HL-60 (cell line): Measurements from ENCODE around the gene HOXD3.

Source experiments
- DNase-seq, 2 experiments: peaks; one replicate each; pipeline ENCODE4 v3.0.0-alpha.2; 2010 to 2020; ENCODE audit warnings: low read depth in 1 of 2, low spot score in 1 of 2
- H3K27ac ChIP-seq: fragments of 250-450 bp; sonication (Bioruptor Pico); replicated peaks from 2 replicates; pipeline ENCODE4 v1.5.1; 2020; ENCODE audit warnings: mild to moderate bottlenecking, moderate library complexity
- H3K27me3 ChIP-seq: fragments of 250-450 bp; sonication (Bioruptor Pico); 2 replicates; pipeline ENCODE4 v1.5.1; 2021; ENCODE audit warnings: mild to moderate bottlenecking, moderate library complexity; ENCODE audit not compliant: insufficient read depth, poor library complexity, severe bottlenecking
- H3K4me3 ChIP-seq: replicated peaks from 2 replicates; pipeline ENCODE4 v1.5.1; 2011; ENCODE audit warnings: mild to moderate bottlenecking, control low read depth, low read length; ENCODE audit not compliant: insufficient read depth
- CTCF ChIP-seq: IDR thresholded peaks from one replicate; pipeline ENCODE4 v1.5.1; 2011; ENCODE audit warnings: low read length, control low read depth, inconsistent platforms; ENCODE audit not compliant: insufficient read depth
- GABPA ChIP-seq: IDR thresholded peaks from 2 replicates; pipeline ENCODE4 v1.6.1; 2012; ENCODE audit warnings: low read depth
- POLR2AphosphoS5 ChIP-seq: IDR thresholded peaks from 2 replicates; pipeline ENCODE4 v1.6.1; 2012; ENCODE audit warnings: low read depth
- REST ChIP-seq: IDR thresholded peaks from 2 replicates; pipeline ENCODE4 v1.6.1; 2012; ENCODE audit warnings: low read depth; ENCODE audit not compliant: insufficient replicate concordance
- SPI1 ChIP-seq: IDR thresholded peaks from 2 replicates; pipeline ENCODE4 v1.6.1; 2012; ENCODE audit warnings: low read depth, mild to moderate bottlenecking, borderline replicate concordance

HOXD3 gene

GRCh38 chr2:176187899-176188773 is 31.0 kb downstream of the HOXD3 start, which contains the start of gene HOXD1:
Gene HOXD1 (plus strand): TSS chr2:176188668. CDS start chr2:176188802, 134 bp downstream.
- TF ChIP-seq SPI1 (no peak), REST (no peak), GABPA (no peak), POLR2AphosphoS5 (no peak), CTCF (no peak)
- DNase-seq, result no peak
- H3K27me3 ChIP-seq, result peaks cover 62% of the 10 kb centered on the region
- H3K27ac ChIP-seq, result no peak within 1 kb of the TSS
- 0 out of 2 replicates have a peak within 1 kb of the TSS, but pooled peaks have one; percentile 9 for H3K4me3 ChIP-seq

DNA sequence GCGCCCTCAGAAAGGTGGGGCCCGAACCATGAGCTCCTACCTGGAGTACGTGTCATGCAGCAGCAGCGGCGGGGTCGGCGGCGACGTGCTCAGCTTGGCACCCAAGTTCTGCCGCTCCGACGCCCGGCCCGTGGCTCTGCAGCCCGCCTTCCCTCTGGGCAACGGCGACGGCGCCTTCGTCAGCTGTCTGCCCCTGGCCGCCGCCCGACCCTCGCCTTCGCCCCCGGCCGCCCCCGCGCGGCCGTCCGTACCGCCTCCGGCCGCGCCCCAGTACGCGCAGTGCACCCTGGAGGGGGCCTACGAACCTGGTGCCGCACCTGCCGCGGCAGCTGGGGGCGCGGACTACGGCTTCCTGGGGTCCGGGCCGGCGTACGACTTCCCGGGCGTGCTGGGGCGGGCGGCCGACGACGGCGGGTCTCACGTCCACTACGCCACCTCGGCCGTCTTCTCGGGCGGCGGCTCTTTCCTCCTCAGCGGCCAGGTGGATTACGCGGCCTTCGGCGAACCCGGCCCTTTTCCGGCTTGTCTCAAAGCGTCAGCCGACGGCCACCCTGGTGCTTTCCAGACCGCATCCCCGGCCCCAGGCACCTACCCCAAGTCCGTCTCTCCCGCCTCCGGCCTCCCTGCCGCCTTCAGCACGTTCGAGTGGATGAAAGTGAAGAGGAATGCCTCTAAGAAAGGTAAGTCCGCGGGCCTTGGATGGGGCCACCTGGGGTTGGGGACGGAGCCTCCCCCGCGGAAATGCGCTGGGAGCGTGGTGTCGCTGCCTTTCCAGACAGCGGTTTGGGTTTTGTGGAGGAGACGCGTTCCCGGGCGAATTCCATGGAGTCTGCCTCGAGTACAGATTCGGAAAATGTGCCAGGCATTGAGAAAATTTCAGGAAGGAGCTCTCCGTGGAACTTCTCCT is 31.9 kb downstream of the HOXD3 start:
- H3K27ac ChIP-seq, result no peak overlapping the region
- peaks cover 62% of the 10 kb centered on the region for H3K27me3 ChIP-seq
- H3K4me3 ChIP-seq, result no peak overlapping the region
- TF ChIP-seq REST, result no peak
- TF ChIP-seq SPI1, result no peak
- TF ChIP-seq CTCF, result no peak
- no peak for DNase-seq

DNA sequence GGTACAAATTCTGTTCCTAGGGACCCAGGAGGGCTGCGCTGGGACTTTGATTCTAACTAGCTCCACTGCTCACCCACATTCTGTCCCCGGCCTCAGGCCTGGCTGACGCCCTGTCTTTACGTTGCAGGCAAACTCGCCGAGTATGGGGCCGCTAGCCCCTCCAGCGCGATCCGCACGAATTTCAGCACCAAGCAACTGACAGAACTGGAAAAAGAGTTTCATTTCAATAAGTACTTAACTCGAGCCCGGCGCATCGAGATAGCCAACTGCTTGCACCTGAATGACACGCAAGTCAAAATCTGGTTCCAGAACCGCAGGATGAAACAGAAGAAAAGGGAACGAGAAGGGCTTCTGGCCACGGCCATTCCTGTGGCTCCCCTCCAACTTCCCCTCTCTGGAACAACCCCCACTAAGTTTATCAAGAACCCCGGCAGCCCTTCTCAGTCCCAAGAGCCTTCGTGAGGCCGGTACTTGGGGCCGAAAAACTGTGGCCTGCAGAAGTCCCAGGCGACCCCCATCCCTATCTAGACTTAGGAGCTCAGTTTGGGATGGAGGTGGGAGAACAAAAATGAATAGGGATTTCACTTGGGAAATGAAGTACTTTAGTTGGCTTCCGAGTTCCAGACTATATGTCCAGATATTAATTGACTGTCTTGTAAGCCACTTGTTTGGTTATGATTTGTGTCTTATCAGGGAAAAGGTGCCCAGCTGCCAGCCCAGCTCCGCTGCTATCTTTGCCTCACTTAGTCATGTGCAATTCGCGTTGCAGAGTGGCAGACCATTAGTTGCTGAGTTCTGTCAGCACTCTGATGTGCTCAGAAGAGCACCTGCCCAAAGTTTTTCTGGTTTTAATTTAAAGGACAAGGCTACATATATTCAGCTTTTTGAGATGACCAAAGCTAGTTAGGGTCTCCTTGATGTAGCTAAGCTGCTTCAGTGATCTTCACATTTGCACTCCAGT is 32.9 kb downstream of the HOXD3 start:
- H3K27me3 ChIP-seq, result peaks cover 58% of the 10 kb centered on the region

More for the DNA sequence above, 32.9 kb downstream of the HOXD3 start:
- Histone ChIP-seq H3K27ac (no peak overlapping the region), H3K4me3 (no peak overlapping the region)
- peak in 1 of 2 experiments; percentile 20 for DNase-seq
- TF ChIP-seq REST (no peak), GABPA (no peak), SPI1 (no peak), POLR2AphosphoS5 (no peak), CTCF (no peak)
